Vagina (tissue), 2 donors: Measurements from ENCODE around the gene DNM3.

ENCODE experiments used
- CTCF ChIP-seq, 3 experiments: fragments of 450-650 bp in 2 of 3; fragments of 200-600 bp in 1 of 3; sonication (generic) in 1 of 3; IDR thresholded peaks; one replicate each; pipeline ENCODE4 v1.5.1; 2017 to 2019; ENCODE audit warnings: antibody characterized with exemption in 3 of 3, mild to moderate bottlenecking in 2 of 3, moderate library complexity in 2 of 3
- POLR2A ChIP-seq, 2 donors: fragments of 450-650 bp; IDR thresholded peaks; one replicate each; pipeline ENCODE4 v1.6.1; 2017; ENCODE audit warnings: antibody characterized with exemption in 2 of 2, mild to moderate bottlenecking in 2 of 2, moderate library complexity in 2 of 2
- POLR2AphosphoS5 ChIP-seq, 2 donors: sonication (generic); formaldehyde crosslinking; IDR thresholded peaks; one replicate each; pipeline ENCODE4 v1.9.0; 2017; ENCODE audit warnings: antibody characterized with exemption in 2 of 2, mild to moderate bottlenecking in 2 of 2, low read depth in 1 of 2; ENCODE audit not compliant: insufficient read depth in 1 of 2

- TF ChIP-seq CTCF (IDR thresholded peaks at IDR 0.05) (no peak), POLR2A (IDR thresholded peaks at IDR 0.05) (no peak), POLR2AphosphoS5 (IDR thresholded peaks at IDR 0.05; ENCODE audit: insufficient read depth in 1 of 2, low read depth in 1 of 2) (no peak)
Measured at GRCh38 chr1:171948511-171948910, 107.2 kb downstream of the DNM3 start.
